HepG2 (cell line): Measurements from ENCODE around the gene PIR. TPM values are rescaled to one million over a fixed set of nuclear protein-coding genes. Genes with fewer than 3 reads are reported as not detected.

Experiments used
- CREM ChIP-seq, 2 experiments: sonication (generic) in 1 of 2; formaldehyde crosslinking in 1 of 2; IDR thresholded peaks; 2 replicates each; pipeline versions ENCODE4 v1.4.0 to v1.6.1; 2016 to 2020; ENCODE audit warnings: antibody characterized with exemption in 1 of 2, mild to moderate bottlenecking in 1 of 2, missing genetic modification reagents in 1 of 2
- KLF11 ChIP-seq: IDR thresholded peaks from 2 replicates; pipeline ENCODE4 v1.6.1; 2016; ENCODE audit warnings: missing compliant biosample characterization
- NFYB ChIP-seq: sonication (generic); formaldehyde crosslinking; IDR thresholded peaks from 2 replicates; pipeline ENCODE4 v1.4.0; 2020; ENCODE audit warnings: missing genetic modification reagents
- PLRG1 ChIP-seq: fragments of 450-650 bp; conservative IDR thresholded peaks from 2 replicates; pipeline ENCODE4 v1.6.1; 2016
- SSRP1 ChIP-seq: IDR thresholded peaks from 2 replicates; pipeline ENCODE4 v1.6.1; 2016; ENCODE audit warnings: control low read depth
- ZBTB8A ChIP-seq: sonication (generic); formaldehyde crosslinking; IDR thresholded peaks from 2 replicates; pipeline ENCODE4 v1.4.0; 2020; ENCODE audit warnings: mild to moderate bottlenecking, low read depth, missing genetic modification reagents, borderline replicate concordance
- ZC3H13 ChIP-seq: sonication (generic); formaldehyde crosslinking; IDR thresholded peaks from 2 replicates; pipeline ENCODE4 v1.8.1; 2023; ENCODE audit warnings: mild to moderate bottlenecking, missing genetic modification reagents, moderate library complexity
- ZFP37 ChIP-seq: sonication (generic); formaldehyde crosslinking; IDR thresholded peaks from 2 replicates; pipeline ENCODE4 v1.4.0; 2020; ENCODE audit warnings: missing genetic modification reagents, borderline replicate concordance
- ZNF138 ChIP-seq: sonication (generic); formaldehyde crosslinking; IDR thresholded peaks from 2 replicates; pipeline ENCODE4 v1.5.0; 2020; ENCODE audit warnings: mild to moderate bottlenecking, low read depth, missing genetic modification reagents
- ZNF326 ChIP-seq: sonication (generic); formaldehyde crosslinking; IDR thresholded peaks from 2 replicates; pipeline ENCODE4 v1.4.0; 2020; ENCODE audit warnings: missing genetic modification reagents, borderline replicate concordance
- ZNF432 ChIP-seq: sonication (generic); formaldehyde crosslinking; IDR thresholded peaks from 2 replicates; pipeline ENCODE4 v1.5.0; 2020; ENCODE audit warnings: missing genetic modification reagents, mild to moderate bottlenecking, borderline replicate concordance
- ZNF841 ChIP-seq: sonication (generic); formaldehyde crosslinking; IDR thresholded peaks from 2 replicates; pipeline ENCODE4 v1.8.1; 2023; ENCODE audit warnings: missing genetic modification reagents, borderline replicate concordance
- polyA plus RNA-seq, 8 experiments: library from polyadenylated mRNA; depleted of rRNA in 3 of 8; stranded (reverse) in 7 of 8; unstranded in 1 of 8; fragments of >200 nt; fragmentation: Illumina TruSeq in 4 of 8; extraction: Trizol in 4 of 8; gene quantifications; 2 replicates each; pipeline versions ENCODE4 v1.2.1 to v1.2.3, GENCODE V29; 2011 to 2016; ENCODE audit warnings: low read depth in 4 of 8, missing spikeins in 1 of 8, mixed read lengths in 1 of 8; ENCODE audit not compliant: insufficient read depth in 1 of 8
- total RNA-seq, 5 experiments: library from RNA; depleted of rRNA; stranded (reverse); fragments of >200 nt; fragmentation: Illumina TruSeq; extraction: Trizol; gene quantifications; 2 replicates each; pipeline ENCODE4 v1.2.3, GENCODE V29; 2016; ENCODE audit warnings: low read depth in 1 of 5
- TF ChIP-seq, protein P1 (sequence below): sonication (generic); formaldehyde crosslinking; IDR thresholded peaks from 2 replicates; pipeline ENCODE4 v1.4.0; 2020; ENCODE audit warnings: mild to moderate bottlenecking, missing genetic modification reagents
- TF ChIP-seq, protein P2 (sequence below): IDR thresholded peaks from 2 replicates; pipeline ENCODE4 v1.6.1; 2012; ENCODE audit warnings: low read length, improper control_type of control experiment
- TF ChIP-seq, protein P3 (sequence below): sonication (generic); formaldehyde crosslinking; IDR thresholded peaks from 2 replicates; pipeline ENCODE4 v1.4.0; 2020; ENCODE audit warnings: missing genetic modification reagents
- TF ChIP-seq, protein P4 (sequence below): sonication (generic); formaldehyde crosslinking; IDR thresholded peaks from 2 replicates; pipeline ENCODE4 v1.8.0; 2022; ENCODE audit warnings: mild to moderate bottlenecking, missing genetic modification reagents; ENCODE audit not compliant: insufficient replicate concordance
- TF ChIP-seq, protein P5 (sequence below): sonication (generic); formaldehyde crosslinking; IDR thresholded peaks from 2 replicates; pipeline ENCODE4 v1.4.0; 2020; ENCODE audit warnings: missing genetic modification reagents

Gene PIR
- total and polyA plus RNA-seq, 2 of the 13 experiments (the other 11 are each of a cell fraction or from before 2014, with no cell fraction given), result 12.2 to 38.0 TPM

DNA sequence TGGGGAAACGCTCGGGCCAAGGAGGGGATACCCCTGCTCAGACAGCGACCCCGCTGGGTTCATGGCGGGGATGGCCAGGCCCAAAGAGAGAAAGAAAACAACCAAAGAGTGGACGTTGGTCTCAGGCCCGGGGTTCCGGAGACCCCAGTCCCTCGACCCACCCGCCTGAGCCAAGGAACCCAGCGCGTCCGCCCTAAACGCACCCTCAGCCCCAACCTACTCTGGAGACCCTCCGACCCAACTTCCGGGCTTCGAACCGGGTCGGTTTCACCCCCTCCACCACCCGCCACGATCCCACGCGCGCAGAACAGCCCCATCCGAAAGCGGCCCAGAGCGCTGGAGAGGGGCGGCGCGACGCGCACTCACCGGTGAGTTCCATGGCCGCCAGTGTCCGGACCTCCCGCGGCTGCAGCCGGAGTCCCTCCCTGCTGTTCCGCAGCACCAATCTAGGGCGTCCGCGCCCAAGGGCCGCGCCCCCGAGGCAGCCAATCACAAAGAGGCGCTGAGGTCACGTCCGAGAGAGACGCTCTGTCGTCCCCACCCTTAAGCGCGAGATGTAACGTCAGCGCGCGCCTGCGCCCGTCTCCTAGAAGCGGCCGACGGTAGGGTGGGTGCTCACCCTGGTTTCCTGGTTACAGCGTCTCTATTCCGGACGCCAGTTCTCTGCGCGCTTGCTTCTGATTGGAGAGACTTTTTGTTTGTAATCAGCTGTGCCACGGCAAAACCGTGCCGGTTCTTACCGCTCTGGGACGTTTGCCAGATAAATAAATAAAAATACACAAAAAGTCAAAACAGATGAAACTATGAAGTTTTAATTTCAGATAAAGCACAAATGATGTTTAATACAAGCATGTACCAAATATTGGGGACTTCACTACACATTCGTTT lies 157.8 kb downstream of the PIR start, which contains the start of gene PIGA (continued):
- TF ChIP-seq, protein P1, sequence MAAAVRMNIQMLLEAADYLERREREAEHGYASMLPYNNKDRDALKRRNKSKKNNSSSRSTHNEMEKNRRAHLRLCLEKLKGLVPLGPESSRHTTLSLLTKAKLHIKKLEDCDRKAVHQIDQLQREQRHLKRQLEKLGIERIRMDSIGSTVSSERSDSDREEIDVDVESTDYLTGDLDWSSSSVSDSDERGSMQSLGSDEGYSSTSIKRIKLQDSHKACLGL (CRISPR knock-in tag), result no peak
- TF ChIP-seq CREM (IDR thresholded peaks at IDR 0.05) (peak; percentile 85), CREM (CRISPR knock-in tag; IDR thresholded peaks at IDR 0.05) (no peak), ZC3H13 (no peak), ZFP37 (CRISPR knock-in tag) (no peak), PLRG1 (no peak), ZNF138 (CRISPR knock-in tag) (no peak), ZNF432 (no peak), ZBTB8A (CRISPR knock-in tag) (no peak), NFYB (CRISPR knock-in tag) (peak; percentile 91), KLF11 (peak; percentile 75; the same call in 1 of the 2 replicates), ZNF326 (CRISPR knock-in tag) (no peak), SSRP1 (no peak), ZNF841 (CRISPR knock-in tag) (no peak)
- TF ChIP-seq, protein P2, sequence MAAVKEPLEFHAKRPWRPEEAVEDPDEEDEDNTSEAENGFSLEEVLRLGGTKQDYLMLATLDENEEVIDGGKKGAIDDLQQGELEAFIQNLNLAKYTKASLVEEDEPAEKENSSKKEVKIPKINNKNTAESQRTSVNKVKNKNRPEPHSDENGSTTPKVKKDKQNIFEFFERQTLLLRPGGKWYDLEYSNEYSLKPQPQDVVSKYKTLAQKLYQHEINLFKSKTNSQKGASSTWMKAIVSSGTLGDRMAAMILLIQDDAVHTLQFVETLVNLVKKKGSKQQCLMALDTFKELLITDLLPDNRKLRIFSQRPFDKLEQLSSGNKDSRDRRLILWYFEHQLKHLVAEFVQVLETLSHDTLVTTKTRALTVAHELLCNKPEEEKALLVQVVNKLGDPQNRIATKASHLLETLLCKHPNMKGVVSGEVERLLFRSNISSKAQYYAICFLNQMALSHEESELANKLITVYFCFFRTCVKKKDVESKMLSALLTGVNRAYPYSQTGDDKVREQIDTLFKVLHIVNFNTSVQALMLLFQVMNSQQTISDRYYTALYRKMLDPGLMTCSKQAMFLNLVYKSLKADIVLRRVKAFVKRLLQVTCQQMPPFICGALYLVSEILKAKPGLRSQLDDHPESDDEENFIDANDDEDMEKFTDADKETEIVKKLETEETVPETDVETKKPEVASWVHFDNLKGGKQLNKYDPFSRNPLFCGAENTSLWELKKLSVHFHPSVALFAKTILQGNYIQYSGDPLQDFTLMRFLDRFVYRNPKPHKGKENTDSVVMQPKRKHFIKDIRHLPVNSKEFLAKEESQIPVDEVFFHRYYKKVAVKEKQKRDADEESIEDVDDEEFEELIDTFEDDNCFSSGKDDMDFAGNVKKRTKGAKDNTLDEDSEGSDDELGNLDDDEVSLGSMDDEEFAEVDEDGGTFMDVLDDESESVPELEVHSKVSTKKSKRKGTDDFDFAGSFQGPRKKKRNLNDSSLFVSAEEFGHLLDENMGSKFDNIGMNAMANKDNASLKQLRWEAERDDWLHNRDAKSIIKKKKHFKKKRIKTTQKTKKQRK, result no peak
- TF ChIP-seq, protein P3, sequence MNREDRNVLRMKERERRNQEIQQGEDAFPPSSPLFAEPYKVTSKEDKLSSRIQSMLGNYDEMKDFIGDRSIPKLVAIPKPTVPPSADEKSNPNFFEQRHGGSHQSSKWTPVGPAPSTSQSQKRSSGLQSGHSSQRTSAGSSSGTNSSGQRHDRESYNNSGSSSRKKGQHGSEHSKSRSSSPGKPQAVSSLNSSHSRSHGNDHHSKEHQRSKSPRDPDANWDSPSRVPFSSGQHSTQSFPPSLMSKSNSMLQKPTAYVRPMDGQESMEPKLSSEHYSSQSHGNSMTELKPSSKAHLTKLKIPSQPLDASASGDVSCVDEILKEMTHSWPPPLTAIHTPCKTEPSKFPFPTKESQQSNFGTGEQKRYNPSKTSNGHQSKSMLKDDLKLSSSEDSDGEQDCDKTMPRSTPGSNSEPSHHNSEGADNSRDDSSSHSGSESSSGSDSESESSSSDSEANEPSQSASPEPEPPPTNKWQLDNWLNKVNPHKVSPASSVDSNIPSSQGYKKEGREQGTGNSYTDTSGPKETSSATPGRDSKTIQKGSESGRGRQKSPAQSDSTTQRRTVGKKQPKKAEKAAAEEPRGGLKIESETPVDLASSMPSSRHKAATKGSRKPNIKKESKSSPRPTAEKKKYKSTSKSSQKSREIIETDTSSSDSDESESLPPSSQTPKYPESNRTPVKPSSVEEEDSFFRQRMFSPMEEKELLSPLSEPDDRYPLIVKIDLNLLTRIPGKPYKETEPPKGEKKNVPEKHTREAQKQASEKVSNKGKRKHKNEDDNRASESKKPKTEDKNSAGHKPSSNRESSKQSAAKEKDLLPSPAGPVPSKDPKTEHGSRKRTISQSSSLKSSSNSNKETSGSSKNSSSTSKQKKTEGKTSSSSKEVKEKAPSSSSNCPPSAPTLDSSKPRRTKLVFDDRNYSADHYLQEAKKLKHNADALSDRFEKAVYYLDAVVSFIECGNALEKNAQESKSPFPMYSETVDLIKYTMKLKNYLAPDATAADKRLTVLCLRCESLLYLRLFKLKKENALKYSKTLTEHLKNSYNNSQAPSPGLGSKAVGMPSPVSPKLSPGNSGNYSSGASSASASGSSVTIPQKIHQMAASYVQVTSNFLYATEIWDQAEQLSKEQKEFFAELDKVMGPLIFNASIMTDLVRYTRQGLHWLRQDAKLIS (CRISPR knock-in tag), result no peak
- TF ChIP-seq, protein P4, sequence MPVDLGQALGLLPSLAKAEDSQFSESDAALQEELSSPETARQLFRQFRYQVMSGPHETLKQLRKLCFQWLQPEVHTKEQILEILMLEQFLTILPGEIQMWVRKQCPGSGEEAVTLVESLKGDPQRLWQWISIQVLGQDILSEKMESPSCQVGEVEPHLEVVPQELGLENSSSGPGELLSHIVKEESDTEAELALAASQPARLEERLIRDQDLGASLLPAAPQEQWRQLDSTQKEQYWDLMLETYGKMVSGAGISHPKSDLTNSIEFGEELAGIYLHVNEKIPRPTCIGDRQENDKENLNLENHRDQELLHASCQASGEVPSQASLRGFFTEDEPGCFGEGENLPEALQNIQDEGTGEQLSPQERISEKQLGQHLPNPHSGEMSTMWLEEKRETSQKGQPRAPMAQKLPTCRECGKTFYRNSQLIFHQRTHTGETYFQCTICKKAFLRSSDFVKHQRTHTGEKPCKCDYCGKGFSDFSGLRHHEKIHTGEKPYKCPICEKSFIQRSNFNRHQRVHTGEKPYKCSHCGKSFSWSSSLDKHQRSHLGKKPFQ (CRISPR knock-in tag), result no peak
- TF ChIP-seq, protein P5, sequence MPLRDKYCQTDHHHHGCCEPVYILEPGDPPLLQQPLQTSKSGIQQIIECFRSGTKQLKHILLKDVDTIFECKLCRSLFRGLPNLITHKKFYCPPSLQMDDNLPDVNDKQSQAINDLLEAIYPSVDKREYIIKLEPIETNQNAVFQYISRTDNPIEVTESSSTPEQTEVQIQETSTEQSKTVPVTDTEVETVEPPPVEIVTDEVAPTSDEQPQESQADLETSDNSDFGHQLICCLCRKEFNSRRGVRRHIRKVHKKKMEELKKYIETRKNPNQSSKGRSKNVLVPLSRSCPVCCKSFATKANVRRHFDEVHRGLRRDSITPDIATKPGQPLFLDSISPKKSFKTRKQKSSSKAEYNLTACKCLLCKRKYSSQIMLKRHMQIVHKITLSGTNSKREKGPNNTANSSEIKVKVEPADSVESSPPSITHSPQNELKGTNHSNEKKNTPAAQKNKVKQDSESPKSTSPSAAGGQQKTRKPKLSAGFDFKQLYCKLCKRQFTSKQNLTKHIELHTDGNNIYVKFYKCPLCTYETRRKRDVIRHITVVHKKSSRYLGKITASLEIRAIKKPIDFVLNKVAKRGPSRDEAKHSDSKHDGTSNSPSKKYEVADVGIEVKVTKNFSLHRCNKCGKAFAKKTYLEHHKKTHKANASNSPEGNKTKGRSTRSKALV, result no peak
